HFF-Myc (cell line): ENCODE measurements around the gene RETN.

ENCODE experiments used
- DNase-seq: peaks from one replicate; pipeline ENCODE4 v3.0.0-alpha.2; 2011; ENCODE audit warnings: low read depth; ENCODE audit errors: extremely low read depth
- H3K4me3 ChIP-seq: replicated peaks from 2 replicates; pipeline ENCODE4 v1.5.1; 2011; ENCODE audit warnings: low read depth, mild to moderate bottlenecking, control low read depth, low read length
- CTCF ChIP-seq: IDR thresholded peaks from 2 replicates; pipeline ENCODE4 v1.5.1; 2012; ENCODE audit warnings: mild to moderate bottlenecking, low read depth, low read length, control low read depth; ENCODE audit errors: missing control alignments

Gene RETN

GRCh38 chr19:7633698-7634097, 35.2 kb upstream of the RETN start, which contains the start of gene PCP2:
Gene PCP2 (minus strand): TSS chr19:7633719. CDS start chr19:7633457, 262 bp downstream.
- H3K4me3 ChIP-seq, result no peak within 1 kb of the TSS
- TF ChIP-seq CTCF, result no peak
- DNase-seq, result no peak

GRCh38 chr19:7635670-7636069, 33.2 kb upstream of the RETN start:
- no peak overlapping the region for H3K4me3 ChIP-seq
- no peak for TF ChIP-seq CTCF

DNA sequence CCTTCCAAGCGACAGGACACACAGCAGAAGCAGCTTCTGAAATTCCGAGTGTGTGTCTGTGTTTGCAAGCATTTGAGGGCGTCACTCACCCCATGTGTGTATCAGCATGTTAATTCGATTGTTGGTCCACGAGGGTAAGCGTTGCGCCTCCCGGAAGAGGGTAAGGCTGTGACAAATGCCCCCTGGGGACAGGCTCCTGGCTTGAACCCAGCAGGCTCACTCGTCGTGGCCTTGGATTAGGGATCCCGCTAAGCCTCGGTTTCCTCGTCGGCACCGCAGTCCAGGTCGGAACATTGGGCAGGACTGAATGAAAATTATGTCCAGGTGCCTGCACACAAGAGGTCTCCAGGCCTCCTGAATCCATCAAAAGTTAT, 32.5 kb upstream of the RETN start:
- no peak for TF ChIP-seq CTCF
- peak overlapping the region; percentile 36; the same call in 1 of the 2 replicates for H3K4me3 ChIP-seq
- no peak for DNase-seq

More at GRCh38 chr19:7635670-7636069, 33.2 kb upstream of the RETN start:
- no peak for DNase-seq

DNA sequence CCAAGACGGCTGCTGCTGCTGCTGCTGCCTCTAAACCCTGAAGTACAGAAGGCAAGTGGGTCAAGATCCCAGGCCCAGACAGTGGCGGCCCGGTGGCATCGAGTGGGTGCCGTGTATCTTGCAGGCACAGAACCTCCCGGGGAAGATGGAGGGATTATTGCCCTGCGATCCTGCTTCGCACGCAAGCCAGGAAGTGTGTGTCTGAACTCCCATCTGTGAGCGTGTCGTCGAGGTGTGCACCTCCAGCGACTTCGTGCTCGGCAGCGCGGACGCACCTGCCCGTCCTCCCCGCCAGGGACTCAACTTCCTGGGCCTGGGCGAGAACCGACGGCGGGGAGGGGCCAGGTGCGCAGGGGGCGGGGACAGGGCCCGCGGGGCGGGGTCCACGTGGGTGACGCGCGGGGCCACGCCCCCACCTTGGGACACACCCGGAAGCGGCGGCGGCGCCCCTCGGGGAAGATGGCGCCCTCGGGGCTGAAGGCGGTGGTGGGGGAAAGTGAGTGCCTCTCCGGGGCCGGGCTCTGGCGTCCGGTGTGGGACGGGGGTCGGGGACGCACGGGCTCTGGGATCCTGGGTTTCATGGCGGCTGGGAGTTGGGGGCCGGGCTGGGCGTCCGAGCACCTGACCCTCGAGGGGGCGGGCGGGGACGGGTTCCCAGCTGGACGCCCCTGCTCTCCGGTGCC, 32.0 kb upstream of the RETN start, which contains the start of gene STXBP2:
Gene STXBP2, plus strand, starts transcription at position 420 of the 683 bp plus-strand sequence. Its CDS starts 40 bp downstream, at position 460.
- no peak for TF ChIP-seq CTCF
- peak within 1 kb of the TSS; percentile 36 for H3K4me3 ChIP-seq
- DNase-seq, result no peak

DNA sequence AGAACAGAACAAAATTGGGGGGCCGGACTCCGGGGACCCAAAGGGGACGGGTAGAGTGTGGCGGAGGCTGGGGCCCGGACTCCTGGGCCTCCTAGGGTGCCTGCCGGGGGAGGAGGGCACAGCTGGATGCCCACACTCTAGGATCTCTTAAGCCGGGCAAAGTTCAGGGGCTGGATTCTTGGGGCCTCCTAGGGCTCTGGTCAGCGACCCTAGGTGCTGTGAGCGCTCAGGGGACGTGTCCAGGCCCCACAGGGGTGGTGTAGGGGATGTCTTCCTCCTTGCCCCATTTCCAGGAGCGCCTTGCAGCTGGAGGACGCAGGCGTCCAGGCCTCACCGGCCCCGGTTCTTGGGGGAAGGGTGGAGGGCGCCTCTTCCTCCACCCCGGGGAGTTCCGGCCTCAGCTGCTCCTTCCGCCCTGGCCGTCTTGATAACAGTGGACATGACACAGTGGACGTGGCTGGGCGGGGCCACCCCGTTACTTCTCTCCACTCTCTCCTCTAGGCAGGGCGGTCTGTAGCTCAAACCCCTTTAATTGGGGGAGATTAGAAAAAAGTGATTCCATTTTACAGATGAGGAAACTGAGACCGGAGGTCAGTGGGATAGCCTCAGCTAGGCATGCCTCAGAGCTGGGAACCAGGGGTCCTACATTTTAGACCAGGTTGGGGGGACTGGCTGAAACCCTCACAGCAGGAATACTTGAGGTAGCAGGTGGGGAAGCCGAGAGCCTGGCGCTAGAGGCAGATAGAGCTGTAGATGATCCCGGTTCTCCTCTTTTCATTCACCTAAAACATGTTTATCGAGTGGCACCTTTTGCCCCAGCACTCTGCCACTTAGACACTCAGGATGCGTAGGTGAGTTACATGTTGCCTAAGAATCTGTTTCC, 31.2 kb upstream of the RETN start:
- peak overlapping the region; percentile 36 for H3K4me3 ChIP-seq
- TF ChIP-seq CTCF, result no peak
- DNase-seq, result no peak

- no peak overlapping the region for H3K4me3 ChIP-seq
- DNase-seq, result no peak
- no peak for TF ChIP-seq CTCF
Measured at GRCh38 chr19:7638802-7639465, 29.9 kb upstream of the RETN start.
